ENCODE measurements around the gene HYAL1.

Gene HYAL1

DNA sequence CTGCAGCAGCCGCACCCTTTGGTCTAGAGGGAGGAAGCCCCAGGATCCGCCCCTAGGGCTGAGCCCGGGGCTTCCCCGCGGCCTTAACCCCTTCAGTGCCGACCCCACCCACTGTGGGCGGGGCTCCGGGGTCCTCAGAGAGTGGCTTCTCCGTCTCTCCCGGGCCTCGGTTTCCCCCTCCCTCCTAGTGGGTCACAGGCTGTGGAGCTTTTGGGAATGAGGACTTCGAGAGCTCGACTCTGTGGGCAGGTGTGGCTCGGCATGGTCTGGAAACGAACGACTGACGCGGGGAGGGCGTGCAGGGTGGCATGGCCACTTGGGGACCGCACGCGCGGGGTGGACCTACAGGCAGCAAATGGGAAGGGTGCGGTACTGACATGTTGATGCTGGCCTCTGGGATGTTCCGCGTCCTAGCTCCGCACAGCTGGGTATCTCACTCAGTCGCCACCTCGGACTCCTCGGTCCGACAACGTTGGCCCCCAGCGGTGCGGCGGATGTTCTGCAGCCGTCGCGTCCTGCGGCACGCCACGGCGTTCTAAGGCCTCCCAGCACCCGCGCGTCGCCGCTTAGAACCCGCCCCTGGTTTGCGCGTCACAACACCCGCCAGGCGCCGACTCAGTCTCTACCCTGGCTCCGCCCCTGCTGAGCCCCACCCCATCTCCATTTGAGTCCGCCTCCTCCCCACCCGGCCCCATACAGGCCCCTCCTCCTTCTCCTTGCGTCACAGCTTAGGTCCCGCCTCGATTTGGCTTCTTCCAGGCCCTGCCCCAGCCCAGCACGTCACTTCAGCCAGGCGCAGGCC, 4.3 kb downstream of the HYAL1 start, which contains the start of the genes HYAL3 and NAA80 (continued):
- no peak for TF ChIP-seq ZNF585B (tag by site-specific recombination; IDR thresholded peaks at IDR 0.05)
- TF ChIP-seq SP2 (tag by site-specific recombination; IDR thresholded peaks at IDR 0.05): peak; percentile 96
- no peak; the same call in 1 of the 2 replicates for TF ChIP-seq ZBTB8A (tag by site-specific recombination; IDR thresholded peaks at IDR 0.05)
- no peak for TF ChIP-seq ZNF114 (tag by site-specific recombination; IDR thresholded peaks at IDR 0.05)
- no peak for TF ChIP-seq ZNF830 (tag by site-specific recombination; IDR thresholded peaks at IDR 0.05; ENCODE audit: low read depth)
- TF ChIP-seq ZFP69B (tag by site-specific recombination; IDR thresholded peaks at IDR 0.05): peak; percentile 30; the same call in 1 of the 2 replicates
- no peak for TF ChIP-seq ZNF404 (tag by site-specific recombination; IDR thresholded peaks at IDR 0.05)
- TF ChIP-seq, protein P1, sequence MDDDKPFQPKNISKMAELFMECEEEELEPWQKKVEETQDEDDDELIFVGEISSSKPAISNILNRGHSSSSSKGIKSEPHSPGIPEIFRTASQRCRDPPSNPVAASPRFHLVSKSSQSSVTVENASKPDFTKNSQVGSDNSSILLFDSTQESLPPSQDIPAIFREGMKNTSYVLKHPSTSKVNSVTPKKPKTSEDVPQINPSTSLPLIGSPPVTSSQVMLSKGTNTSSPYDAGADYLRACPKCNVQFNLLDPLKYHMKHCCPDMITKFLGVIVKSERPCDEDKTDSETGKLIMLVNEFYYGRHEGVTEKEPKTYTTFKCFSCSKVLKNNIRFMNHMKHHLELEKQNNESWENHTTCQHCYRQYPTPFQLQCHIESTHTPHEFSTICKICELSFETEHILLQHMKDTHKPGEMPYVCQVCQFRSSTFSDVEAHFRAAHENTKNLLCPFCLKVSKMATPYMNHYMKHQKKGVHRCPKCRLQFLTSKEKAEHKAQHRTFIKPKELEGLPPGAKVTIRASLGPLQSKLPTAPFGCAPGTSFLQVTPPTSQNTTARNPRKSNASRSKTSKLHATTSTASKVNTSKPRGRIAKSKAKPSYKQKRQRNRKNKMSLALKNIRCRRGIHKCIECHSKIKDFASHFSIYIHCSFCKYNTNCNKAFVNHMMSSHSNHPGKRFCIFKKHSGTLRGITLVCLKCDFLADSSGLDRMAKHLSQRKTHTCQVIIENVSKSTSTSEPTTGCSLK (tag by site-specific recombination; IDR thresholded peaks at IDR 0.05): no peak
- no peak; the same call in 1 of the 2 replicates for TF ChIP-seq ZIC2 (tag by site-specific recombination; IDR thresholded peaks at IDR 0.05)
- no peak for TF ChIP-seq ZNF223 (tag by site-specific recombination; IDR thresholded peaks at IDR 0.05)
- TF ChIP-seq IKZF3 (tag by site-specific recombination; IDR thresholded peaks at IDR 0.05): no peak
- 0 out of 2 replicates have a peak, but pooled peaks have one; percentile 29 for TF ChIP-seq ZNF169 (tag by site-specific recombination; IDR thresholded peaks at IDR 0.05)
- TF ChIP-seq ZNF548 (tag by site-specific recombination; IDR thresholded peaks at IDR 0.05): no peak
- no peak for TF ChIP-seq ZNF747 (tag by site-specific recombination; IDR thresholded peaks at IDR 0.05)
- TF ChIP-seq, protein P2, sequence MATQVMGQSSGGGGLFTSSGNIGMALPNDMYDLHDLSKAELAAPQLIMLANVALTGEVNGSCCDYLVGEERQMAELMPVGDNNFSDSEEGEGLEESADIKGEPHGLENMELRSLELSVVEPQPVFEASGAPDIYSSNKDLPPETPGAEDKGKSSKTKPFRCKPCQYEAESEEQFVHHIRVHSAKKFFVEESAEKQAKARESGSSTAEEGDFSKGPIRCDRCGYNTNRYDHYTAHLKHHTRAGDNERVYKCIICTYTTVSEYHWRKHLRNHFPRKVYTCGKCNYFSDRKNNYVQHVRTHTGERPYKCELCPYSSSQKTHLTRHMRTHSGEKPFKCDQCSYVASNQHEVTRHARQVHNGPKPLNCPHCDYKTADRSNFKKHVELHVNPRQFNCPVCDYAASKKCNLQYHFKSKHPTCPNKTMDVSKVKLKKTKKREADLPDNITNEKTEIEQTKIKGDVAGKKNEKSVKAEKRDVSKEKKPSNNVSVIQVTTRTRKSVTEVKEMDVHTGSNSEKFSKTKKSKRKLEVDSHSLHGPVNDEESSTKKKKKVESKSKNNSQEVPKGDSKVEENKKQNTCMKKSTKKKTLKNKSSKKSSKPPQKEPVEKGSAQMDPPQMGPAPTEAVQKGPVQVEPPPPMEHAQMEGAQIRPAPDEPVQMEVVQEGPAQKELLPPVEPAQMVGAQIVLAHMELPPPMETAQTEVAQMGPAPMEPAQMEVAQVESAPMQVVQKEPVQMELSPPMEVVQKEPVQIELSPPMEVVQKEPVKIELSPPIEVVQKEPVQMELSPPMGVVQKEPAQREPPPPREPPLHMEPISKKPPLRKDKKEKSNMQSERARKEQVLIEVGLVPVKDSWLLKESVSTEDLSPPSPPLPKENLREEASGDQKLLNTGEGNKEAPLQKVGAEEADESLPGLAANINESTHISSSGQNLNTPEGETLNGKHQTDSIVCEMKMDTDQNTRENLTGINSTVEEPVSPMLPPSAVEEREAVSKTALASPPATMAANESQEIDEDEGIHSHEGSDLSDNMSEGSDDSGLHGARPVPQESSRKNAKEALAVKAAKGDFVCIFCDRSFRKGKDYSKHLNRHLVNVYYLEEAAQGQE (tag by site-specific recombination; IDR thresholded peaks at IDR 0.05): no peak
- TF ChIP-seq ZBTB20 (tag by site-specific recombination; IDR thresholded peaks at IDR 0.05): peak; percentile 71
- no peak for TF ChIP-seq ZNF10 (tag by site-specific recombination; IDR thresholded peaks at IDR 0.05)
- TF ChIP-seq, protein P3, sequence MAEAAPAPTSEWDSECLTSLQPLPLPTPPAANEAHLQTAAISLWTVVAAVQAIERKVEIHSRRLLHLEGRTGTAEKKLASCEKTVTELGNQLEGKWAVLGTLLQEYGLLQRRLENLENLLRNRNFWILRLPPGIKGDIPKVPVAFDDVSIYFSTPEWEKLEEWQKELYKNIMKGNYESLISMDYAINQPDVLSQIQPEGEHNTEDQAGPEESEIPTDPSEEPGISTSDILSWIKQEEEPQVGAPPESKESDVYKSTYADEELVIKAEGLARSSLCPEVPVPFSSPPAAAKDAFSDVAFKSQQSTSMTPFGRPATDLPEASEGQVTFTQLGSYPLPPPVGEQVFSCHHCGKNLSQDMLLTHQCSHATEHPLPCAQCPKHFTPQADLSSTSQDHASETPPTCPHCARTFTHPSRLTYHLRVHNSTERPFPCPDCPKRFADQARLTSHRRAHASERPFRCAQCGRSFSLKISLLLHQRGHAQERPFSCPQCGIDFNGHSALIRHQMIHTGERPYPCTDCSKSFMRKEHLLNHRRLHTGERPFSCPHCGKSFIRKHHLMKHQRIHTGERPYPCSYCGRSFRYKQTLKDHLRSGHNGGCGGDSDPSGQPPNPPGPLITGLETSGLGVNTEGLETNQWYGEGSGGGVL (tag by site-specific recombination; IDR thresholded peaks at IDR 0.05): peak; percentile 99
- no peak for TF ChIP-seq ZNF23 (tag by site-specific recombination; IDR thresholded peaks at IDR 0.05; ENCODE audit: borderline replicate concordance)
- TF ChIP-seq KLF1 (tag by site-specific recombination; IDR thresholded peaks at IDR 0.05): peak; percentile 92
- no peak for TF ChIP-seq ZSCAN16 (tag by site-specific recombination; IDR thresholded peaks at IDR 0.05)
- TF ChIP-seq, protein P4, sequence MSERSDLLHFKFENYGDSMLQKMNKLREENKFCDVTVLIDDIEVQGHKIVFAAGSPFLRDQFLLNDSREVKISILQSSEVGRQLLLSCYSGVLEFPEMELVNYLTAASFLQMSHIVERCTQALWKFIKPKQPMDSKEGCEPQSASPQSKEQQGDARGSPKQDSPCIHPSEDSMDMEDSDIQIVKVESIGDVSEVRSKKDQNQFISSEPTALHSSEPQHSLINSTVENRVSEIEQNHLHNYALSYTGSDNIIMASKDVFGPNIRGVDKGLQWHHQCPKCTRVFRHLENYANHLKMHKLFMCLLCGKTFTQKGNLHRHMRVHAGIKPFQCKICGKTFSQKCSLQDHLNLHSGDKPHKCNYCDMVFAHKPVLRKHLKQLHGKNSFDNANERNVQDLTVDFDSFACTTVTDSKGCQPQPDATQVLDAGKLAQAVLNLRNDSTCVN (tag by site-specific recombination; optimal IDR thresholded peaks at IDR 0.05): peak; percentile 85
- no peak for TF ChIP-seq ZNF239 (tag by site-specific recombination; IDR thresholded peaks at IDR 0.05)
- no peak for TF ChIP-seq HOXD13 (CRISPR knock-in tag; IDR thresholded peaks at IDR 0.05; ENCODE audit: borderline replicate concordance)
- TF ChIP-seq ZNF394 (tag by site-specific recombination; IDR thresholded peaks at IDR 0.05; ENCODE audit: borderline replicate concordance): no peak; the same call in 1 of the 2 replicates
- TF ChIP-seq, protein P5, sequence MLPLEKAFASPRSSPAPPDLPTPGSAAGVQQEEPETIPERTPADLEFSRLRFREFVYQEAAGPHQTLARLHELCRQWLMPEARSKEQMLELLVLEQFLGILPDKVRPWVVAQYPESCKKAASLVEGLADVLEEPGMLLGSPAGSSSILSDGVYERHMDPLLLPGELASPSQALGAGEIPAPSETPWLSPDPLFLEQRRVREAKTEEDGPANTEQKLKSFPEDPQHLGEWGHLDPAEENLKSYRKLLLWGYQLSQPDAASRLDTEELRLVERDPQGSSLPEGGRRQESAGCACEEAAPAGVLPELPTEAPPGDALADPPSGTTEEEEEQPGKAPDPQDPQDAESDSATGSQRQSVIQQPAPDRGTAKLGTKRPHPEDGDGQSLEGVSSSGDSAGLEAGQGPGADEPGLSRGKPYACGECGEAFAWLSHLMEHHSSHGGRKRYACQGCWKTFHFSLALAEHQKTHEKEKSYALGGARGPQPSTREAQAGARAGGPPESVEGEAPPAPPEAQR (tag by site-specific recombination; IDR thresholded peaks at IDR 0.05): no peak
- TF ChIP-seq KLF8 (tag by site-specific recombination; IDR thresholded peaks at IDR 0.05): peak; percentile 59; the same call in 1 of the 2 replicates
- no peak for TF ChIP-seq ZNF596 (tag by site-specific recombination; IDR thresholded peaks at IDR 0.05)
- TF ChIP-seq TRIM28 (IDR thresholded peaks at IDR 0.05; ENCODE audit: borderline replicate concordance, low read length): peak; percentile 62; the same call in 1 of the 2 replicates
- no peak for TF ChIP-seq GLI4 (tag by site-specific recombination; IDR thresholded peaks at IDR 0.05)
